ENCODE data around the gene GPR87. TPM values are rescaled to one million over a fixed set of nuclear protein-coding genes. Genes with fewer than 3 reads are reported as not detected.

Gene GPR87
- total RNA-seq, 2 donors from 2014 or later, result not detected

- H3K27me3 ChIP-seq, result no peaks in the 10 kb centered on the region
- TF ChIP-seq, protein P1, sequence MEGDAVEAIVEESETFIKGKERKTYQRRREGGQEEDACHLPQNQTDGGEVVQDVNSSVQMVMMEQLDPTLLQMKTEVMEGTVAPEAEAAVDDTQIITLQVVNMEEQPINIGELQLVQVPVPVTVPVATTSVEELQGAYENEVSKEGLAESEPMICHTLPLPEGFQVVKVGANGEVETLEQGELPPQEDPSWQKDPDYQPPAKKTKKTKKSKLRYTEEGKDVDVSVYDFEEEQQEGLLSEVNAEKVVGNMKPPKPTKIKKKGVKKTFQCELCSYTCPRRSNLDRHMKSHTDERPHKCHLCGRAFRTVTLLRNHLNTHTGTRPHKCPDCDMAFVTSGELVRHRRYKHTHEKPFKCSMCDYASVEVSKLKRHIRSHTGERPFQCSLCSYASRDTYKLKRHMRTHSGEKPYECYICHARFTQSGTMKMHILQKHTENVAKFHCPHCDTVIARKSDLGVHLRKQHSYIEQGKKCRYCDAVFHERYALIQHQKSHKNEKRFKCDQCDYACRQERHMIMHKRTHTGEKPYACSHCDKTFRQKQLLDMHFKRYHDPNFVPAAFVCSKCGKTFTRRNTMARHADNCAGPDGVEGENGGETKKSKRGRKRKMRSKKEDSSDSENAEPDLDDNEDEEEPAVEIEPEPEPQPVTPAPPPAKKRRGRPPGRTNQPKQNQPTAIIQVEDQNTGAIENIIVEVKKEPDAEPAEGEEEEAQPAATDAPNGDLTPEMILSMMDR (IDR thresholded peaks at IDR 0.05), result no peak
- no peak for TF ChIP-seq POLR2A (IDR thresholded peaks at IDR 0.05)
- no peak overlapping the region for H3K4me3 ChIP-seq
- no peaks in the 10 kb centered on the region for H3K9me3 ChIP-seq
- intact Hi-C loops (cut with DNase I), result no loop called here
- WGBS, 2 donors, result 84 to 85% methylated on average over 4 of the region's 4 CpGs
- H3K4me1 ChIP-seq, result no peaks in the 10 kb centered on the region
- no peak for DNase-seq
- no peak for ATAC-seq
- H3K36me3 ChIP-seq (replicated peaks in 1 of 2; ENCODE audit: insufficient read depth in 1 of 2, low read depth in 2 of 2), result no peaks in the 10 kb centered on the region
- H3K27ac ChIP-seq, result no peak overlapping the region
Measured at GRCh38 chr3:151319628-151320027, 3.0 kb upstream of the GPR87 start.

DNA sequence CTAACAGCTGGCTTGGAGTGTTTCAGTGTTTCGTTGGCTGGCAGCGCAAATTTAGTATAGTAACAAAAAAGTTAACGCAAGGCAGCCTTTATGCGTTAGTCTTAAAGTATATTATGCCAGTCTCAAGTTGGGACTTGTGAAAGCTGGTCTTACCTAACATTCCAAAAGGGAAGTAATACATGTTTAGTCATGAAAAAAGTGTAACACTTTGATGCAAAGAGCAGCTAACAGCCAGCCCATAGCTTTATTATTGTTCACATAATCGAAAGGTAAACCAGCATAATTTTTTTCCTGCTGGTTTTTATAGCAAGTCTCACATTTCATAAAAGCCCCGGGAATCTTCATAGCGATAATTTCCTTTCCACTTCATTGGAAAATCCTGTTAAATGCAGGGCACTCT, 2.4 kb upstream of the GPR87 start:
- Histone ChIP-seq H3K27ac (no peak overlapping the region), H3K36me3 (replicated peaks in 1 of 2; ENCODE audit: insufficient read depth in 1 of 2, low read depth in 2 of 2) (no peaks in the 10 kb centered on the region), H3K4me1 (no peaks in the 10 kb centered on the region), H3K27me3 (no peaks in the 10 kb centered on the region), H3K4me3 (no peak overlapping the region), H3K9me3 (no peaks in the 10 kb centered on the region)
- intact Hi-C loops (cut with DNase I), result no loop called here
- 75 to 83% methylated on average over 7 of the region's 7 CpGs for WGBS, 2 donors
- no peak for TF ChIP-seq POLR2A (IDR thresholded peaks at IDR 0.05)
- TF ChIP-seq, protein P1 (IDR thresholded peaks at IDR 0.05), result no peak
- ATAC-seq (no peak), DNase-seq (no peak)

- TF ChIP-seq, protein P1 (IDR thresholded peaks at IDR 0.05), result no peak
- no peak for TF ChIP-seq POLR2A (IDR thresholded peaks at IDR 0.05)
- DNase-seq (no peak), ATAC-seq (no peak)
- H3K36me3 ChIP-seq (replicated peaks in 1 of 2; ENCODE audit: insufficient read depth in 1 of 2, low read depth in 2 of 2), result no peaks in the 10 kb centered on the region
- no peak overlapping the region for H3K4me3 ChIP-seq
- H3K27me3 ChIP-seq, result no peaks in the 10 kb centered on the region
- no peak overlapping the region for H3K27ac ChIP-seq
- no peaks in the 10 kb centered on the region for H3K4me1 ChIP-seq
- intact Hi-C loops (cut with DNase I), result no loop called here
- no peaks in the 10 kb centered on the region for H3K9me3 ChIP-seq
Measured at GRCh38 chr3:151318313-151318712, 1.7 kb upstream of the GPR87 start.

- Histone ChIP-seq H3K27me3 (no peaks in the 10 kb centered on the region), H3K27ac (no peak overlapping the region), H3K9me3 (no peaks in the 10 kb centered on the region), H3K36me3 (replicated peaks in 1 of 2; ENCODE audit: insufficient read depth in 1 of 2, low read depth in 2 of 2) (no peaks in the 10 kb centered on the region), H3K4me1 (no peaks in the 10 kb centered on the region), H3K4me3 (no peak overlapping the region)
- ATAC-seq (no peak), DNase-seq (no peak)
- no peak for TF ChIP-seq POLR2A (IDR thresholded peaks at IDR 0.05)
- TF ChIP-seq, protein P1 (IDR thresholded peaks at IDR 0.05), result no peak
- intact Hi-C loops (cut with DNase I), result no loop called here
- 81 to 93% methylated on average over 2 of the region's 2 CpGs for WGBS, 2 donors
Measured at GRCh38 chr3:151315846-151316245, 774 bp downstream of the GPR87 start.

GRCh38 chr3:151315136-151315535, 1.5 kb downstream of the GPR87 start:
- Histone ChIP-seq H3K36me3 (replicated peaks in 1 of 2; ENCODE audit: insufficient read depth in 1 of 2, low read depth in 2 of 2) (no peaks in the 10 kb centered on the region), H3K27me3 (no peaks in the 10 kb centered on the region), H3K4me3 (no peak overlapping the region), H3K4me1 (no peaks in the 10 kb centered on the region), H3K27ac (no peak overlapping the region), H3K9me3 (no peaks in the 10 kb centered on the region)
- 87 to 96% methylated on average over 2 of the region's 2 CpGs for WGBS, 2 donors
- no peak for TF ChIP-seq POLR2A (IDR thresholded peaks at IDR 0.05)
- TF ChIP-seq, protein P1 (IDR thresholded peaks at IDR 0.05), result no peak
- ATAC-seq (no peak), DNase-seq (no peak)
- intact Hi-C loops (cut with DNase I), result no loop called here
